ENCODE results near the gene TMC2.
"Not testable (repeated sequence)": the region's sequence is repeated elsewhere in the genome, so short reads cannot be mapped to it uniquely, and the experiment has no call there.

TMC2 gene

DNA sequence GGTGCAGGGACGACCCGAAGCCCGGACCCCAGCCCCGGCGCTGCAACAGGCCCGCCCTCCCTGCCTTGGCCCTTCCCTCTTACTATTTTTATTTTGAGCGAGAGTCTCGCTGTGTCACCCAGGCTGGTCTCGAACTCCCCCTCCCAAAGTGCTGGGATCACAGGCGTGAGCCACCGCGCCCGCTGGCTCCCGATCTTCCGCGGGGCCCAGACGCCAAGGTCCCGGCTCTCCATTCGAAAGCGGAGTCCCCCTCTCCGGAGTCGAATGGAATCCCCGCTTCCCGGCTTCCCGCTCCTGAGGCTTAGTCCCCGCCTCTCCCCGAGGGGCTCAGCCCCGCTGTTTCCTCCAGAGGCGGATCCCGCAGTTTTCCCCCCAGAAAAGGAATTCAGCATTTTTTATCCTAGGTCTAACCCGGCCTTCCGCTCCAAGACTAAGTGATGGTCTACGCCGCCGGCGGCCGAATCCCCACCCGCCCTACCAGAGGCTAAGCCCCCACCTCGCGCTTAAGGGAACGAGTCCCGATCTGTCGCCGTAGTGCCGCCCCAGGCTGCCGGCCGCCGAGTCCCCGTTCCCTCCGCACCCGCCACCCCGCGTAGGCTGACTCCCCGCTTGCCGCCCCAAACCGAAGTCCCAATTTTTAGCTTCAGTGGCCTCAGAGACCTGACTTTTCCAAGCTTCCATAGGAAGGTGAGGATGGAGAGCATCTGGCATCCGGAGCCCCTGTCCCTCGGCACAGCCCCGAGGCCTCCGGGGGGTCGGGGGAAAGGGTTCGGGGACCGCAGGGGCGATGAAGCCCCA lies 11.5 kb upstream of the TMC2 start:
- no peak for DNase-seq (ENCODE audit: low read depth in 2 of 2)

DNA sequence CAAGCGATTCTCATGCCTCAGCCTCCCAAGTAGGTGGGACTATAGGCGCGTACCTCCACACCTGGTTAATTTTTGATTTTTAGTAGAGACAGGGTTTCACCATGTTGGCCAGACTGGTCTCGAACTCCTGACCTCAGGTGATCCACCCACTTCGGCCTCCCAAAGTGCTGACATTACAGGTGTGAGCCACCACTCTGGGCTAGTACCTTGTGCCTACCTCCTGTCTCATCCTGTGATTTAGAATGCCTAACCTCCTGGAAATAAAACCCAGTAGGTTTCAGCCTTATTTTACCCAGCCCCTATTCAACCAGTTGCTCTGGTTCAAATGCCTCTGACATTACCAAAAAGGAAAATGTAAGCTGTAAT lies 10.2 kb upstream of the TMC2 start:
- DNase-seq (ENCODE audit: low read depth in 2 of 2): not testable (repeated sequence)

DNA sequence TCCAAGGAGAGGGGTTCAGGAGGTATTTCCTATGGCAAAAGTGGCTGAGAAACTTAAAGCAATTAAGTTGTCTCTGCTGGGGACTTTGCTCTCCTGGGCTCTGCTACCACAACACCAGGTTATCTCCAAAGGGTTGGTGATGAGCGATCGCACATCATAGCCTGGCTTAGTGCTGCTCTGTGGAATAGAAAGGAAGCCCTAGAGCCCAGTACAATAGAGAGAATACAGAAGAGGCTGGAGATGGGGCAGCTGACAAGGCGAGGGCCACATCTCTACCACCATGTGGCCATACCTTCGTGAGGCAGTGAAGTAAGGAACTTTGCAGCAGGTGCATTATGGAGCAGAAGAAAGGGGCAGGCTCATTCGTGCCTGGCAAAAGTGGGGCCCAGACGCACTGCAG lies 8.6 kb upstream of the TMC2 start:
- no peak for DNase-seq (ENCODE audit: low read depth in 2 of 2)

DNA sequence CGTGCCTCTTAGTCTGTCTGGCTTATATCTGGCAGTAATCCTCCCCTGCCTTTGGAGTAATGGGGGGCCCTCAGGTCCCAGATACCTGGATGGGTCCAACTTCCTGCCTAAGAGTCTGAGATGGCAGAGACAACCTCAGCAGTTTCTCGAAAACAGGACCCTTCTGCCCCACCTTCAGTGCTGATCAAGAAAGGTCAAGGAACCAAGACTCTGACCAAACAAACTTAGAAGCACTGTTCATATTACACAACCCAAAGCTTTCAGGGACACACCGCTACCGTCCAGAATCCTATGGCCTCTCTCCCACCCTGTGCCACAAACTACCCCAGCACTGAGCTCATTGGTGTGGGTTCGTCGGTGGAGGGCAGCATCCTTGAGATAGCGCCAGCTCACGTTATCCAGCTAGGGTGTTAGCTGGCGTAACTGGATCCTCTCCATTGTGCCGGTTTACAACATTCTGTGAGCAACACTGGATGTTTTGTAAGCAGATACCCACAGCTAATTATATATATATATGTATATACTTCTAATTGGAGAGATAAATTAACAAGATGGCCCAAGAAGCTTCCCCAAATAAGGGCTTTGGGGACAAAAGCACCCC lies 7.6 kb upstream of the TMC2 start:
- no peak for DNase-seq (ENCODE audit: low read depth in 2 of 2)

DNA sequence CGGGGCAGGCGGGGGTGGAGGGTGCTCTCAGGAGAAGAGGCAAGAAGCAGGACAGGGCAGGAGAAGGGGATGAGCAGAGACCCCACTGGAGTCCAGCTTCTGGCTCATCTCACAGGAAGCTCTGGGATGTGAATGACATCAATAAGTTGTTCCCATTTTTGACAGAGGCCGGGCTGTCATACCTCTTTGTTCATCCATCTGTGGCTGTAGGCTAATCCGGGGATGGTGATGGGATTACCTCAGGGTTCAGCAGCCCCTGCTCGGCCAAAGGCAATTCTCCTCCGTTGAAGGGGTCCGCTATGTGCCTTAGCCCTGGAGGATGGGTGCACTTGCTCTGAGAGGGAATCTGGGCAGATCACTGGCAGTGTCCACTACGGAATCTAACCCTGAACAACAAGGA lies 3.3 kb upstream of the TMC2 start:
- DNase-seq (ENCODE audit: low read depth in 2 of 2): no peak

DNA sequence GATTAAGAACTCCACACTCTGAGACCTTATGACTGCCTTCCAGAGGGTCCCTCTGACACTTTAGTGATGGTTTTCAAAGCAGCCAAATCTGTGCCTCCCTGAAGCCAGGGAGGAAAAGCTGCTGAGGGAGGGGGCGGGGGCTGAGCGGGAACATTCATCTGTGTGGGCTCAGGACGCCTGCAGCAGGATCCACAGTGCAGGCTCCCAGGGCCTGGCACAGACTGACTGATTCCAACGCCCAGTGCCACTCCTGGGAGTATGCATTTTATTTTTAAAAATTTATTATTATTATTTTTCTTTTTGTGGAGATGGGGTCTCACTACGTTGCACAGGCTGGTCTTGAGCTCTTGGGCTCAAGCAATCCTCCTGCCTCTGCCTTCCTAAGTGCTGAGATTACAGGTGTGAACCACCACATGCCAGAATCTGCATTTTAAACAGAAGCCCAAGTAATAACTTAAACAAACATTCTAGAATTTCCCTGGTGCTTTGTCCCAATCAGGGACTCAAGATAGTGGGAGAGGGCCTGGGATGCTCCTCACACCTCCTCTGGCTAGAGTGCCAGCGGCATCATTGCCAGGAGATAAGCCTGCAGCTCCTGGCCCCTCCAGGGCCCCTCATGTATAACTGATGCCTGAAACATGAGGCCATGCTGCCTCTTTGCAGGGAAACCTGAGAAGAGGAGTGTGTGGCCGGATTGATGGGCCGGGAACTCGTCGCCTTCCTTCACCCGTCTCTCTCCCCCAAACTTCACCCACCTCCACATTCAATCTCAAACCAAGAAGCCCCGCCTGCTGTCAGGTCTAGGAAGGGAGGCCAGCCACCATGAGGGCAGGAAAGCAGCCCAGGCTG lies 438 bp upstream of the TMC2 start:
- no peak for DNase-seq (ENCODE audit: low read depth in 2 of 2)

DNA sequence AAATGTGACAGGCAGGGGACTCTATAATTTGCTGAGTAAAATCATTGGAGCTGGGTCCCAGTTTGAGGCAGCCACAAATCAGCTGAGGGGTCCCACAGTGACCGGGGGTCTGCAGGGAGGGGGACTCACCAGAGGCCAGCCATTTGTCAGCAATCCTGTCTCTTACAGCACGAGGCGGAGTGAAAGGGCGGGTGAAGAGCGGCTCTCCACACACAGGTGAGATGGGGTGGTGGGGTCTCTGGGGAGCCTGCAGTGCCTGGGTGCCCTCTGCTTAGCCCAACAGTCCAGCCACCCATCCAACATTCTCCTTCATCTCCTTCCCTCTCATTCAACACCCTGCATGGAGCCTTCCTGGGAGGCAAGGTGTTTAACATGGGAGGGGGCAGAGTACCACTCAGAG lies 728 bp downstream of the TMC2 start:
- no peak for DNase-seq (ENCODE audit: low read depth in 2 of 2)

DNA sequence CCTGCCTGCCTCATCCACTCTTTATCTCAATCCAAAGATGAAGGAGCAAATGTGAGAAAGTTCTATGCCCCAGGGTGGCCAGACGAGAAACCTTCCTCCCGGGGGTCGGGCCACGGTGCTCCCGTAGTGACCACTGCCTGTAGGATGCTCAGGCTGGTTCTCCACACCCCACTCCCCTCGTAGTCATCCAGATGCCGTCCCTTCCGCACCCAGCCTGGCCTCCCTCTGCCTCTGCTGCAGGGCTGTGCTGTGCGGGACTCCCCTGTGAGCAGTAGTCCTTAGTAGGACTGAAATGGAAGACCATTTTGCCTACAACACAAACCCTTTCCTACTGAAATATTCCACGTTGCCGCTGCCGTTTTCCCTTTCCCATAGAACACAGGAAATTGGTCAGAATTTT lies 2.0 kb downstream of the TMC2 start:
- DNase-seq (ENCODE audit: low read depth in 2 of 2): no peak

DNA sequence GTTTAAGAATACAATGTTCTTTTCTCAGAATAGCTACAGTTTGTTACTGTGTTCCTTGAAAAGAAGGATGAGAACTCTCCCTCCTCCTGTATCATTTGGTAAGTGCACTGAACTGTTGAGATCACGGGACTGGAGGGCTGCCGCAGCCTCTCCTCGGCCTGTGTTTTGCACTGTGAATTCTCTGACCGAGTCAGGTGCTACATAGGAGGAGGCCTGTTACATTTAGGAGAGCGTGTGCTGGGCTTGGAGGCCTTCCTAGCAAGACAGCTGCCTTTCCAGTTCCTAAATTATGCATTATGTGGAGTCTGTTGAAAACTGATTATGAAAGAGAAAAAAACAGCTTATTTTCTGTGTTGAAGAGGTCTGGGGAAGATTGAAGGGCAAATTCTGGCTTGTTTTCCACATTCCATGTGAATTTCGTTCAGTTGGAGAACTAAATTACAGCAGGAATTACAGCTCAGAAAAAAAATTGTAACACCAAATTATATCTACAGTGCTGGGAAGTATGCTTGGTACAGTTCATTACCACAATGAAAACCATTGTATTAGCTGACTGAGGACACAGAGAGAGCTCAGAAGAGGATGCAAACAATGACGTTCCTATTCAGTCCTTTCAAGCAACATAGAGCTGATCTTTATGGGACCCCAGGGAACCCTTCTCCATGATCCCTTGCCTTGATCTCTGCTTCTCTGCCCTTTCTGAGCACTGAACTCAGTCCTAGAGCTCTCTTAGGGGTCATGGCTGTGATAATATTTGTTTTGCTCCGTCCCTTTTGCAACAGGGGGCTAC lies 2.8 kb downstream of the TMC2 start:
- no peak for DNase-seq (ENCODE audit: low read depth in 2 of 2)

DNA sequence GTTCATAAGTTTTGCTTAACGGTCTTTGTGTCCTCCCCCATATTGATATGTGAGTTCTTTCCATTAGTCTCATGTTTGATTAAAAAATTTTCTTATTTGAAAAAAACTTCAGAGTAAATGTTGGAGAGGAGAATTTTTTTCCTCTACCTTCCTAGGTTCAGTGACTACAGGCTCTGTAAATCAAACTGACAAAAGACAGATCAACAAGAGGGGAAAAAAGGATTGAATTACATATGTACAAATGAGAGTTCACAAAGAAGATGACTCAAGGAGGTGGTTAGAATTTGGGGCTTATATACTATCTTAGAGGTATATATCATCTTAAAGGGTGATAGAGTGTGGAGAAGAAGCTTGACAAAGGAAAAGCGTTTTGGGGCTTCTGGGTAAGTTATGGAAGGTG lies 5.6 kb downstream of the TMC2 start:
- no peak for DNase-seq (ENCODE audit: low read depth in 2 of 2)

DNA sequence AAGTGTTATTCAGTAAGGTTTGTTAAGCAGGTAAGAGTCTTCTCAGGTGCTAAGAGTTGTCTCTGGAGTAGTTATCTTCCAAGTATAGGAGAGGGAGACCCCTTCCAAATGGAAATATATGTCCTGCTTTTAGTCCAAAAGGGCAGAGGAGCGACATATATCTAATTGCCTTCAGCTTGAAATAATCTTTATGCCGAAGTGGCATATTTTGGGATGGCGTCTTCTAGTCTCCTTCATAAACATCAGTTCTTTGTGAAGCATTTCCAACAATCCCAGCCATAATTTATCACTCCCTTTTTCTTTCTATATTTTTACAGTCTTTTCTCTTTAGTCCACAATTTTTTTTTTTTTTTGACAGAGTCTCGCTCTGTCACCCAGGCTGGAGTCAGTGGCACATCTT lies 6.0 kb downstream of the TMC2 start:
- no peak for DNase-seq (ENCODE audit: low read depth in 2 of 2)

DNA sequence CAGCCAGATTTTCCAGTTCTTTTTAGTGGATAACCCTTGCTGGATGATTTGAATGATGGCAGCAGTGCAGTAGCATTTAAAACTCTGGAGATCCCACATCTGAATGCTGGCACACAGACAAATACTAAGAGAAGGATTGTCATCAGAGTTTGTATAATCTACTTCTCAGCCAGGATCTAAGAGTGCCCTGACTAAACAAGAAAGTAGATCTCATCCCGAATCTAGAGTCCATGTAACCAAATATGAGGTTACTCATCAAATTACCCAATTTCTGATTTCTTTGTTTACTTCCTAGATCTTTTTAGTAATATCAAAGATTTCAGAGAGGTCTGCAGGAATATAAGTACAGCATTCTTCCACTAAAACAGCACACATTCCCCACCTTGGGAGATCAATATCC lies 7.8 kb downstream of the TMC2 start:
- no peak for DNase-seq (ENCODE audit: low read depth in 2 of 2)

DNA sequence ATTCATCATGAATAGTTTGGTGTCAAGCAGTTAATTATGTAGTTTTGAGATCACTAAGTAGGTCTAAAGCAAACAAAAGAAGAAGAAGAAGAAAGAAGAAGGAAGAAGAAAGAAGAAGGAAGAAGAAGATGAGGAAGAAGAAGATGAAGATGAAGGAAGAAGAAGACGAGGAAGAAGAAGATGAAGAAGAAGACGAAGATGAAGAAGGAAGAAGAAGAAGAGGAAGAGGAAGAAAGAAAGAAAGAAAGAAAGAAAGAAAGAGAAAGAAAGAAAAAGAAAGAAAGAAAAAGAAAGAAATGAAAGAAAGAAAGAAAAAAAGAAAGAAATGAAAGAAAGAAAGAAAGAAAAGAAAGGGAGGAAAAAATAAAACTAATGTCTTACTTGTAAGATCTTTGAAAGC lies 9.2 kb downstream of the TMC2 start:
- DNase-seq (ENCODE audit: low read depth in 2 of 2): no peak

DNA sequence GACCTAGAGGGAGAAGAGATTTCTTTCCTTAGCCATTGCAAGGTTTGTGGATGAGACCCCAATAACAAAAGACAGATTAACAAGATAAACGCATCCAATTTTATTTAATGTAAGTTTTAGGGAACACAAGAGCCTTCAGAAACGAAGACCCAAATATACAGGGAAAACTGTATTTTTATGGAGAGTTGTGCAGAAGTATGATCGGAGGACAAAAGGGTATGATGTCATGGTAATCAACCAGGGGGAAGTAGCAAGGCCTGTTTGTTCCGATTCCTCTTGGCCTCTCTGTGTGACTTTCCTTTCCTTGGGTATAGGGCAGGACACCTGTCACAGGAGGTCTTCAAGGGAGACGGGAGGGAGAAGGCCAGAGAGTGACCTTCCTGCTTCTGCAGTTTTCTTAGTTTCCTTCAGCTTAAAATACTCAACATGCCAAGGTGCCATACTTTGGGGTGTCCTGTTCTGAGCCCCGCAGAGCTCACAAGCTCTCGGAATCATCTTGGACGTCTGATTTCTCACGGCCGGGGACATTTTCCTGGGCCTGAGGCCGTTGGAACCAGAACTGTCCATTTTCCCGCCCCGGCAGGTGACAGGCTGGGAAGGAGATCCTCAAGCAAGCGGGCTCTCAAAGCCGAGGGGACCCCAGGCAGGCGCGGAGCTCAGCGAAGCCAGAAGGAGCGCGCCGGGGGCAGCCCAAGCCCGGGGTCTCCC lies 21.7 kb downstream of the TMC2 start:
- DNase-seq (ENCODE audit: low read depth in 2 of 2): no peak

DNA sequence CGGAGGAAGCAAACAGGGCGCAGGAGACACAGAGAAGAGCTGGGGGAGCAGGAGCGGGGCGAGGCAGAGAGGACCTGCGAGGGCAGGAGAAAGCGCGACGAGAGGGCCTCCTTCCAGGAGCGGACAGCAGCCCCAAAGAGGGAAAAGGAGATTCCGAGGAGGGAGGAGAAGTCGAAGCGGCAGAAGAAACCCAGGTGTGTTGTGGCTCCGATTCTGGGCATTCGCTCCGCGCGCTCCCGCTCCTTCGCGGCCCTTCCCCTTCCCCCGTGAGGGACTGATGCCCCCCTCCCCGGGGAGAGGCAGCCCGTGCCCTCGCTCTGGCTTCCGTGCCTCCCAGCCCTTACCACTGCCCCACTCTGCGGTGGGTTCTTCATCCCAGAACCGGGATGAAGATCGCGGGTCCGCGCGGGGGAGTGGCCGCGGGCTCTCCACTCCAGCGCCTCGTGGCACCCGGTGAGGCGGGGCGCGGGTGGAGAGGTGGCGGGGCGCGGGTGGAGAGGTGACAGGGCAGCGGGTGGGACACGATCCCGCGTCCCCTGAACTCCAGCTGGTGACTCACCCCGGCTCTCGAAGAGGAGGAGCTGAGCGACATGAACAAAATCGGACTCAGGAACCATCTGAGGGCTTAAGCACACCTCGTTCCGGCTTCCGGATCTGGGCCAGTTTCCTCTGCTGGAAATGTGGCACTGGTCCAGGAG lies 22.4 kb downstream of the TMC2 start:
- DNase-seq (ENCODE audit: low read depth in 2 of 2): no peak

DNA sequence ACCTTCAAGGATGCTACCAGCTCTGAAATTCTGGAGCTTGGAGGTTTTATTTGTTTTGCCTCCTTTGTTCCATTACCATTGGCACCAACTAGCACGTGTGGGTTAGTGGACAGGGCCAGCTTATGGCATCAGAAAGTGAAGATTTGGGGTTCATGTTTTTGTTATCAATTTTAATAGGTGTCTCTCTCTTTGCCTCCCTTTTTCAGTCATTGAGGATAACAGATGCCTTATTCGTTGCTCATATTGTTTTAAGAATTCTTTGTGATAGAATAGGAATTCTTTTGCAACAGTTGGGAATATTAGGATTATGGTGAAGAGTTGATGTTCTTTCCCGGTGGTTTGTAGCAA lies 22.9 kb downstream of the TMC2 start:
- no peak for DNase-seq (ENCODE audit: low read depth in 2 of 2)

DNA sequence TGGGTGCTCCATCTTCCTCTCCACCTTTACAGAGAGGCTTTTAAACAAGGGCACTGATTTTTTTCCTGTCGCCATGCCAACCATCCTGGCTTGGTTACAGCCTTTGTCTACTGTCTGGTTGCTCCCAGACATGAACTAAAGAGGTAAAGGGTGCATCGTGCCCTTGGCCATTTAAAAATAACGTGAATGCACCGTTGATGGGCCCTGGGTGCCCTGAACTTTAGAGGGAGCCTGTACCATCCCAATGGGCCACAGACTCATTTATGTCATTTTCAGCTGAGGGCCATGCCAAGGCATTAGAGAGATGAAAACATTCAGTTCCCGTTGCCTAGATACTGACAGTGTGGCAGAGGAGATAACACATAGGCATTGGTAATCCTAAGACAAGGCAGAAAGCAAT lies 23.3 kb downstream of the TMC2 start:
- no peak for DNase-seq (ENCODE audit: low read depth in 2 of 2)

DNA sequence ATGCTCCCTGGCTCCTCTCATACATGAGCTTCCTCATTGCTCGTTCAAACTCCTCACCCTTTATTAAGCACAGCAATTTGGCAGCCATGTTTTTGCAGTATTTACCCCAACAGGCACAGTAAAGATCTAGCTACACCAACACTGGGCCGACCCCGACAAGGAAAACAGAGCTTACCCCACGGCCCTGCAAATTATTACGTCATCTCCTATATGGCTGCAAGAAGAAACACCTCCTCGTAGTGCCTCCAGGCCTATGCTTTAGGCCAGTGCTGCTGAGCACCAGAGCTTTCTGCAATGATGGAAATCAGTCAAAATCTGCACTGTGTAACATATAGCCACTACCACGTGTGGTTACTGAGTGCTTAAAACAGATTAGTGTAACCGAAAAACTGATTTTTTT lies 26.7 kb downstream of the TMC2 start:
- DNase-seq (ENCODE audit: low read depth in 2 of 2): no peak

DNA sequence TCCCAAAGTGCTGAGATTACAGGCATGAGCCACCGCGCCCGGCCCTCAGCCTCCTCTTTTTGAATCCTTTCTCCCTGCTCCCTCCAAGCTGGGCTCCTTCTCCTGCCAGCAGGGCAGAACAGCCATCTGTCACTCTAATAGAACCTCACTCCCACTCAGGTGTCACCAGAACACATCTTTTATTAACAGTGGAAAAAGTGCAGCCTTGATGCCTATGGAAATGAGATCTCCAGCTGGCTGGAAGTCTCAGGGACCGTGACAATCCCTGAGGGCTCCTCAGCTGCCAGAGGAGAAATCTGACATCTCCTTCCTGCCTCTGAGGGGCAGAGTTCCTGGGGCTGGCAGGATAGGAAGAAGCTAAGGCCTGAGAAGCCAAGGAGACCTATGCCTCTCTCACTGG lies 28.0 kb downstream of the TMC2 start:
- DNase-seq (ENCODE audit: low read depth in 2 of 2): no peak

DNA sequence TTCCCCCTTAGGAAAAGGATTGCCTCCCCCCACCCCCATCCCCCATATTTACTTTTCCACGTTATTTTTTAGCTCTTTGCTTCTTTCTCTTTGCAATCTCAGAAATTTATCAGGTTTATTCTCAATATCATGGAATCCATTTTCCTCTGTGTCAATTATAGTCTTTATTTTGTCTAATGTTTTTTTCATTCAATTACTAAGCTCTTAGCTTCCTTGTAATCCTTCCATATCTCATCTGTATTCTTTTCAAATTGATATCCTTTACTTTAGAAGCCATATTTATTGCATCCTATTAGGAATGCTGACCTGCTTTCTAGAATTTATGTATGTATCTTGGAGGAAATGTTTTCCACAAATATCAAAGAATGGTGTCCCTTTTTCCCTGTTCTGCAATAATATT lies 39.3 kb downstream of the TMC2 start:
- DNase-seq (ENCODE audit: low read depth in 2 of 2): no peak

DNA sequence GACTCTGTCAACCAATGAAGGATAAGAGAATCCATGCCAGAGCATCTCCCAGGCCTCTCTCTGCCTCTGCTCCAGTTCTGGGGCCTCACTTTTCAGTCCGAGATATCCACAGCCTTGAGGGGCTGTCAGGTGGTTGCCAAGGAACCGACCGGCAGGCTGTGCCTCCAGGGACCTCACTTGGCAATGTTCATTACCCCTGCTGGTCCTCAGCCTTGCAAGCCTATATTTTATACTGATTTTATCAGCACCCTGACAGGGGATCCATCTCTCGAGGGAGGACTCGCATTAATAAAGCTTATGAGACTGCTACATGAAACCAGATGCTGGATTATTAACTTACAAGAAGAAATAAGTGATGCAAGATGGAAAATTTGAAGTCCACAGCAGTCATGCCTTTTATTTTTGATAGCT lies 39.9 kb downstream of the TMC2 start:
- no peak for DNase-seq (ENCODE audit: low read depth in 2 of 2)

Data from stimulated activated CD8-positive, alpha-beta memory T cell treated with anti-CD3 and anti-CD28 coated beads, Interleukin-2, amount 100 ng/mL, for 1 hour (primary cell).